Large intestine (tissue), 3 donors: Measurements from ENCODE around the gene NYAP1. TPM values are rescaled to one million over a fixed set of nuclear protein-coding genes. Genes with fewer than 3 reads are reported as not detected.
"Not testable (repeated sequence)": the region's sequence is repeated elsewhere in the genome, so short reads cannot be mapped to it uniquely, and the experiment has no call there.

Experiments used
- DNase-seq, 2 donors: peaks; one replicate each; pipeline versions ENCODE4 v3.0.0 to v3.0.0-alpha.2; 2013
- H3K27ac ChIP-seq: one replicate; pipeline ENCODE4 v1.5.1; 2013; ENCODE audit warnings: low read length
- H3K27me3 ChIP-seq: 2 replicates; pipeline ENCODE4 v1.6.1; 2013; ENCODE audit warnings: low read length; ENCODE audit not compliant: control insufficient read depth, insufficient read depth
- H3K36me3 ChIP-seq: 2 replicates; pipeline ENCODE4 v1.6.1; 2013; ENCODE audit warnings: low read length; ENCODE audit not compliant: control insufficient read depth, insufficient read depth
- H3K4me1 ChIP-seq: one replicate; pipeline ENCODE4 v1.6.1; 2013; ENCODE audit warnings: low read length; ENCODE audit not compliant: control insufficient read depth, insufficient read depth
- H3K4me3 ChIP-seq: one replicate; pipeline ENCODE4 v1.5.1; 2013; ENCODE audit warnings: low read length
- H3K9me3 ChIP-seq: one replicate; pipeline ENCODE4 v1.6.1; 2013; ENCODE audit warnings: mild to moderate bottlenecking, low read depth, low read length, moderate library complexity; ENCODE audit not compliant: control insufficient read depth
- WGBS: methylation state at CpG from one replicate; pipeline ENCODE4 v1.1.5; 2013; ENCODE audit warnings: low lambda C conversion rate; ENCODE audit not compliant: insufficient coverage; 5-methylcytosine and 5-hydroxymethylcytosine counted together
- polyA plus RNA-seq: library from polyadenylated mRNA; unstranded; fragments of 120-200 nt; gene quantifications from one replicate; pipeline ENCODE4 v1.2.1, GENCODE V29; 2013

The NYAP1 gene
- polyA plus RNA-seq, 1 donor = 3.5 TPM

DNA sequence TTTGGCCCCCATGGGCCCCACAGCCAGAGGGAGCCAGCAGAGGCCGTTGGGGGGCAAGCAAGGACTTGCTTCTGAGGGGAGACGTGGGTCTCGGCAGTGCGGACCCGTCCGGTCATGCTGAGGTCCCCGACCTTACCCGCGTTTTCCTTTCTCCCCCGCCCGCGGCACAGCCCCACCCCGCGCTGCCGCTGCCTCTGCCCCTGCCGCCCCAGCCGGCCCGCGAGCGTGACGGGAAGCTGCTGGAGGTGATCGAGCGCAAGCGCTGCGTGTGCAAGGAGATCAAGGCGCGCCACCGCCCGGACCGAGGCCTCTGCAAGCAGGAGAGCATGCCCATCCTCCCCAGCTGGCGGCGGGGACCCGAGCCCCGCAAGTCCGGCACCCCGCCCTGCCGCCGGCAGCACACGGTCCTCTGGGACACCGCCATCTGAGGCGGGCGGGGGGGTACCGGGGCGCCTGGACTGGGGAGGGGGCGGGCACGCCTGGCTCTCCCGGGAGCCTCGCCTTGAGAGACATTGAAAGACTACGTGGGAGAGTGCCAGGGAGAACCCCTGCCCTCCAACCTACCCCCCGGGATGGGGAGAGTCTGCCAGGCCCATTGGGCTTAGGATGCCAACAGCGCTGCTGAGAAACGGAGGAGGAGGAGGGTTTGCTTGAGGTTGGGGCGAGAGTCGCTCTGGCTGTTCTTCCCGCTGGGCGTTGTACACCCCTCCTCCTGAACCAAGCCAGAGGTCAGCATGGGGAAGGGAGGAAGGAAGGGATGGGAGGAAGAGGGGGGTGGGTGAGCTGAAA lies 9.9 kb downstream of the NYAP1 start:
- Histone ChIP-seq H3K4me1 (peaks cover 10% of the 10 kb centered on the region), H3K36me3 (no peaks in the 10 kb centered on the region), H3K27ac (no peak overlapping the region), H3K27me3 (peaks cover 3% of the 10 kb centered on the region), H3K4me3 (no peak overlapping the region), H3K9me3 (no peaks in the 10 kb centered on the region)
- 33% methylated on average over 1 of the region's 56 CpGs for WGBS
- DNase-seq = peak; percentile 51 to 73

DNA sequence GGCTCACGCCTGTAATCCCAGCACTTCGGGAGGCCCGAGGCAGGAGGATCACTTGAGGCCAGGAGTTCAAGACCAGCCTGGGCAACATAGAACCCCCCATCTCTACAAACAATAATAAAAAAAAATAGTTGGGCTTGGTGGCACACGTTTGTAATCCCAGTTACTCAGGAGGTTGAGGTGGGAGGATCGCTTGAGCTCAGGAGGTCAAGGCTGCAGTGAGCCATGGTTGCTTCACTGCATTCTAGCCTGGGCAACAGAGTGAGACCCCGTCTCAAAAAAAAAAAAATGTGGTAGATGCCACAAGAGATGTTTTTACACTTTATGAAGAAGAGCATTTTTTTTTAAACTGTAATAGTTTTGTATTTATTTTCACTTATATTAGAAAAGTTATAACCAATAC lies 12.8 kb downstream of the NYAP1 start:
- H3K27me3 ChIP-seq = peaks cover 3% of the 10 kb centered on the region
- no peaks in the 10 kb centered on the region for H3K9me3 ChIP-seq
- H3K27ac ChIP-seq = no peak overlapping the region
- DNase-seq = no peak
- no peaks in the 10 kb centered on the region for H3K36me3 ChIP-seq
- peaks cover 3% of the 10 kb centered on the region for H3K4me1 ChIP-seq
- no CpG with 5 or more reads among the region's 6 CpGs for WGBS
- no peak overlapping the region for H3K4me3 ChIP-seq

DNA sequence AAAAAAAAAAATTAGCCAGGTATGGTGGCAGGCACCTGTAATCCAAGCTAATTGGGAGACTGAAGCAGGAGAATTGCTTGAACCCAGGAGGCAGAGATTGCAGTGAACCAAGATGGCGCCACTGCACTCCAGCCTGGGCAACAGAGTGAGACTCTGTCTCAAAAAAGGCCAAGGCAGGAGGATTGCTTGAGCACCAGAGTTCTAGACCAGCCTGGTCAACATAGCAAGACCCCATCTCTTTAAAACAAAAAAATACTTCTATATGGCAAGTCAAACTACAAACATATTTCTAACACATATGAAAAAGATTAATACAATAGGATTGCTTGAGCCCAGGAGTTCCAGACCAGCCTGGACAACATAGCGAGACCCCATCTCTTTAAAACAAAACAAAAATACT lies 17.0 kb downstream of the NYAP1 start:
- not testable (repeated sequence) for H3K27ac ChIP-seq, H3K4me1 ChIP-seq, DNase-seq, H3K27me3 ChIP-seq, H3K4me3 ChIP-seq, H3K9me3 ChIP-seq, H3K36me3 ChIP-seq
- WGBS = 100% methylated on average over 1 of the region's 2 CpGs

DNA sequence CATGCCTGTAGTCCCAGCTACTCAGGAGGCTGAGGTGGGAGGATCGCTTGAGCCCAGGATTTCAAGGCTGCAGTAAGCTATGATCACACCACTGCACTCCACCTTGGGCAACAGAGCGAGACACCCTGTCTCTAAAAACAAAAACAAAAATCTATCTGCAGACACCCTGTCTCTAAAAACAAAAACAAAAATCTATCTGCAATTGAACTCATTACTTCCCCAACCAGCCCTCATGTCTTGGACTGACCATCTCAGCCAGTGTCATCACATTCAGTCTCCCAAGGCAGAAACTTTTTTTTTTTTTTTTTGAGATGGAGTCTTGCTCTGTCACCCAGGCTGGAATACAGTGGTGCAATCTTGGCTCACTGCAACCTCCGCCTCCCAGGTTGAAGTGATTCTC lies 20.3 kb downstream of the NYAP1 start:
- H3K9me3 ChIP-seq, H3K4me1 ChIP-seq, H3K27me3 ChIP-seq, H3K36me3 ChIP-seq, H3K27ac ChIP-seq, H3K4me3 ChIP-seq, DNase-seq: not testable (repeated sequence)
- WGBS = no CpG with 5 or more reads among the region's 3 CpGs

DNA sequence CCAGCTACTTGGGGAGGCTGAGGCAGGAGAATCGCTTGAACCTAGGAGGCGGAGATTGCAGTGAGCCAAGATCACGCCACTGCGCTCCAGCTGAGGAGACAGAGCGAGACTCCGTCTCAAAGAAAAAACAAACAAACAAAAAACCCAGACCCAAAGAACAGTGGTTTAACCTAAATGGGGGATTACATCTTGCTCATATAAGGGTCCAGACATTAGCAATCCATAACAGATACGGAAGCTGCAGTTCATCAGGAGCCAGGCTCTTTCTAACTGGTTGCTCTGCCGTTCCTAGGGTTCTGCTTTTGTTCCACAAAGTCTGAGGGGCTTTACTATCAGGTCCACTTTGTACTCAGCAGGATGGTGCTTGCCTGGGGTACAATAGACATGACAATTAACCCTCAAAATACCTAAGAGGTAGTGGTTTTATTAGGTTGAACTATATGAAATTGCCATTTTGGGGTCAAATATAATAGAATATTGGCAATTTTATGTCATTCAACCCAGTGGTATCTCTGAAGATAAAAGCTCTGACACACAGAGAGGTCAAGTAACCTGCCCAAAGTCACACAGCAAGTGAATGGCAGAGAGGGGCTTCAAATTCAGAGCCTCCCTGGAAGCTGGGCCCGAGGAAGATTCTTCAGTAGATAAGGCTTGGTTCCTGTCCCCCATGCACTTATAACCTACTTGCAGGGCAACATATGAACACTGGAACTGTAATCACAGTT lies 21.3 kb downstream of the NYAP1 start:
- no peaks in the 10 kb centered on the region for H3K27me3 ChIP-seq
- WGBS = no CpG with 5 or more reads among the region's 9 CpGs
- H3K4me3 ChIP-seq = no peak overlapping the region
- no peak overlapping the region for H3K27ac ChIP-seq
- H3K4me1 ChIP-seq = no peaks in the 10 kb centered on the region
- DNase-seq = no peak
- H3K9me3 ChIP-seq = no peaks in the 10 kb centered on the region
- no peaks in the 10 kb centered on the region for H3K36me3 ChIP-seq

DNA sequence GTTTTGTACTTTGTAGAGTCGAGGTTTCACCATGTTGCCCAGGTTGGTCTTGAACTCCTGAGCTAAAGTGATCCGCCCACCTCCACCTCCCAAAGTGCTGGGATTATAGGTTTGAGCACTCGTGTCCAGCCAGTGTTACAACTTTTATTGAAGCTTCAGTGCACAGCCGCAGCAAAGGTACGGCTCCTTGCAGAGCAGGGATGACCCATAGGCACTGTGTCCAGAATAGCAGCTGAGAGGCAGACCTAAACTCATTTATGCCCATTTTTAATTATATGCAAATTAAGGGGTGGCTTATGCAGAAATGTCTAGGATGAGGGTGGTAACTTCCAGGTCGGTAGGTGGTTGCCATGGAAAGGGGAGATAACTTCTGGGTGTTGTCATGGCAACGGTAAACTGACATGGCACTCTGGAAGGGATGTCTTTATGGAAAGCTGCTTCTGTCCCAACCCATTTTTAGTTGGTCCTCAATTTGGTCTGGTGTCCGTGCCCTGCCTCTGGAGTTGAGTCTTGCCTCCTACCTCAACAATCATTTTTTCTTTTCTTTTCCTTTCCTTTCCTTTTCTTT lies 22.7 kb downstream of the NYAP1 start:
- DNase-seq = no peak
- WGBS = no CpG with 5 or more reads among the region's 8 CpGs
- no peak overlapping the region for H3K27ac ChIP-seq

DNA sequence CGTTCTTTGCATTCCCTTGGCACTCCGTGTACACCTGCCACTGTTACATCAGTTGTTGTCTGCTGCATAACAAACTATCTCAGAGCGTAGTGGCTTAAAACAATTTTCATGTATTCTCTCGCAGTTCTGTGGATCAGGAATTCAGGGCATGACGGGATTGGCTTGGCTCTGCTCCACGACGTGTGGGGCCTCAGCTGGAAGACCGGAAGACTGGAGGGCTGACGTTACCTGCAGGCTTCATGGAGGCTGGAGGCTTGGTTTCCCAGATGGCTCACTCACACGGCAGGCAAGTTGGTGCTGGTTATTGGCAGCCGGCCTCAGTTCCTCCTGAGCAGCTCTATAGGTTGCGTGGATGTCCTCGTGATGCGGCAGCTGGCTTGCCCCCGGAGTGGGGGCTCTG lies 25.5 kb downstream of the NYAP1 start:
- WGBS = 83% methylated on average over 3 of the region's 15 CpGs
- Histone ChIP-seq H3K27me3 (no peaks in the 10 kb centered on the region), H3K27ac (no peak overlapping the region), H3K9me3 (no peaks in the 10 kb centered on the region), H3K4me1 (no peaks in the 10 kb centered on the region), H3K36me3 (no peaks in the 10 kb centered on the region), H3K4me3 (no peak overlapping the region)
- no peak for DNase-seq

More for the DNA sequence above, 22.7 kb downstream of the NYAP1 start:
- Histone ChIP-seq H3K4me1 (no peaks in the 10 kb centered on the region), H3K4me3 (no peak overlapping the region), H3K9me3 (no peaks in the 10 kb centered on the region), H3K27me3 (no peaks in the 10 kb centered on the region), H3K36me3 (no peaks in the 10 kb centered on the region)

DNA sequence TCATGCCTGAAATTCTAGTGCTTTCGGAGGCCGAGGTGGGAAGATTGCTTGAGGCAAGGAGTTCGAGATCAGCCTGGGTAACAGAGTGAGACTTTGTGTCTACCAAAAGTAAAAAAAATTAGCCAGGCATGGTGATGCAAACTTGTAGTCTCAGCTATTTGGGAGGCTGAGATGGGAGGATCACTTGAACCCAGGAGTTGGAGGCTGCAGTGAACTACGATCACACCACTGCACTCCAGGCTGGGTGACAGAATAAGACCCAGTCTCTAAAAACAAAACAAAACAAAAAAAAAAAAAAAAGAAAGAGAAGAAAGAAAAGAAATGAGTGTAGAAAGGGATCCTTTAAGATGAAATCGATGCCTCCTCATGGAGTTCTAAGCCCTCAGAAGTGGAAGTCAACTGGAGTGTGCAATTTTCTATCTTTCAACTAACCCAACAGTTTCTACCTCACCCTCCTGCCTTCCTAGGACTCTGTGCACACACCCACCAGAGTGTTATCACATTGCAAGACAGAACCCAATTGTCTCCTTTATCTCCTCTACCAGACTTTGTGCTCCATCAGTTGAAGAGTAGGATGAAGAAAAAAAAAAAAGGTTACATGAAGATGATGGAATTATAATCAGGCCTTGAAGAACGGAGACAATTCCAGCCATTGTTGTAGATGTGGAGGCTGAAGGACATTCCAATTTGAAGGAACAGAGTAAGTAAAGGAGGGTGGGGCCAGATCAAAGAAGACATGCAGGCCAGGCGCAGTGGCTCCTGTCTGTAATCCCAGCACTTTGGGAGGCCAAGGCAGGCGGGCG lies 26.9 kb downstream of the NYAP1 start:
- H3K27me3 ChIP-seq = no peaks in the 10 kb centered on the region
- H3K4me3 ChIP-seq = no peak overlapping the region
- WGBS = 100% methylated on average over 1 of the region's 9 CpGs
- peak in 1 of 2 donors; percentile 50 for DNase-seq
- no peak overlapping the region for H3K27ac ChIP-seq
- H3K36me3 ChIP-seq = no peaks in the 10 kb centered on the region
- H3K4me1 ChIP-seq = no peaks in the 10 kb centered on the region
- H3K9me3 ChIP-seq = no peaks in the 10 kb centered on the region

DNA sequence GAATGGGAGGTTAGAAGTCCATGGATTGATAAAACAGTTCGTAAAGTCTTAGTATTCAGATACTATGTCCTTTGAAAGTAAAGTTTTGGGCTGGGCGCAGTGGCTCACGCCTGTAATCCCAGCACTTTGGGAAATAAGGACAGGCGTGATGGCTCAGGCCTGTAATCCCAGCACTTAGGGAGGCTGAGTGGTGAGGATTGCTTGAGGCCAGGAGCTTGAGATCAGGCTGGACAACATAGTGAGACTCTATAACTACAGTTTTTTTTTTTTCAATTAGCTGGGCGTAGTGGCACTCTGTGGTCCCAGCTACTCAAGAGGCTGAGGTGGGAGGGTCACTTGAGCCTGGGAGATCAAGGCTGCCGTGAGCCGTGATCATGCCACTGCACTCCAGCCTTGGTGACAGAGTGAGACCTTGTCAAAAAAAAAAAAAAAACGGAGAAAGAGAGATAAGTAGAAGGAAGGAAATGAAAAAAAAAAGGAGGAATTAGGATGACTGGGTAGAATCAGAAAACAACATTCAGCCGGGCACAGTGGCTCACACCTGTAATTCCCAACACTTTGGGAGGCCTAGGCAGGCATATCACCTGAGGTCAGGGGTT lies 29.6 kb downstream of the NYAP1 start:
- 61% methylated on average over 3 of the region's 9 CpGs for WGBS
- Histone ChIP-seq H3K27me3 (no peaks in the 10 kb centered on the region), H3K36me3 (no peaks in the 10 kb centered on the region), H3K27ac (no peak overlapping the region), H3K4me1 (no peaks in the 10 kb centered on the region), H3K9me3 (no peaks in the 10 kb centered on the region), H3K4me3 (no peak overlapping the region)
- DNase-seq = no peak

DNA sequence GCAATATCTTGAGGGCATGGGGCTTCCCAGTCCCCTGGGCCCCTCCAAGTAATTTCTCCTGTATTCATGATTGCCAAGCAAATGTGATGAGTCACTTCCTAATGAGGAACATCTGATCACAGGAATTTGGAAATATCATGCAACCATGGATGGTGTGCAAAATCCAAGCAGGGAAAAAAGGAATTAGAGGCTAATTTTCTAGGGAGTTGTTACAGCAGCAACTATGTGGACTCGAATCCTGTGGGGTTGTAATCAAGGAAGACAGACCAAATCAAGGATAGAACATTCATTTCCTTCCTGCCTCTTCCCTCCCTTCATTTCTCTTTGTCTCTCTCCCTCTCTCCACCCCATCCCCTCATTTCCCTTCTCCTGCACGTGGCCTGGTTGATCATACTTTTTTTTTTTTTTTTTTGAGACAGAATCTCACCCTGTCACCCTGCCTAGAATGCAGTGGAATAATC lies 31.4 kb downstream of the NYAP1 start:
- no peak for DNase-seq
- 83% methylated on average over 1 of the region's 2 CpGs for WGBS
- Histone ChIP-seq H3K27me3 (no peaks in the 10 kb centered on the region), H3K27ac (no peak overlapping the region), H3K9me3 (no peaks in the 10 kb centered on the region), H3K4me1 (no peaks in the 10 kb centered on the region), H3K4me3 (no peak overlapping the region), H3K36me3 (no peaks in the 10 kb centered on the region)
